ENCODE measurements around the gene GPER1.

Gene GPER1

DNA sequence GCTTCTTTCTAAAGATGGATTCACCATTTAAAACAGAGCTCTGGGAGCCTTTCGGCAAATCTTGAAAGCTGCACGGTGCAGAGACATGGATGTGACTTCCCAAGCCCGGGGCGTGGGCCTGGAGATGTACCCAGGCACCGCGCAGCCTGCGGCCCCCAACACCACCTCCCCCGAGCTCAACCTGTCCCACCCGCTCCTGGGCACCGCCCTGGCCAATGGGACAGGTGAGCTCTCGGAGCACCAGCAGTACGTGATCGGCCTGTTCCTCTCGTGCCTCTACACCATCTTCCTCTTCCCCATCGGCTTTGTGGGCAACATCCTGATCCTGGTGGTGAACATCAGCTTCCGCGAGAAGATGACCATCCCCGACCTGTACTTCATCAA lies 3.7 kb downstream of the GPER1 start:
- no peak for DNase-seq

DNA sequence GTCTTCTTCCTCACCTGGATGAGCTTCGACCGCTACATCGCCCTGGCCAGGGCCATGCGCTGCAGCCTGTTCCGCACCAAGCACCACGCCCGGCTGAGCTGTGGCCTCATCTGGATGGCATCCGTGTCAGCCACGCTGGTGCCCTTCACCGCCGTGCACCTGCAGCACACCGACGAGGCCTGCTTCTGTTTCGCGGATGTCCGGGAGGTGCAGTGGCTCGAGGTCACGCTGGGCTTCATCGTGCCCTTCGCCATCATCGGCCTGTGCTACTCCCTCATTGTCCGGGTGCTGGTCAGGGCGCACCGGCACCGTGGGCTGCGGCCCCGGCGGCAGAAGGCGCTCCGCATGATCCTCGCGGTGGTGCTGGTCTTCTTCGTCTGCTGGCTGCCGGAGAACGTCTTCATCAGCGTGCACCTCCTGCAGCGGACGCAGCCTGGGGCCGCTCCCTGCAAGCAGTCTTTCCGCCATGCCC lies 4.3 kb downstream of the GPER1 start:
- no peak for DNase-seq

DNA sequence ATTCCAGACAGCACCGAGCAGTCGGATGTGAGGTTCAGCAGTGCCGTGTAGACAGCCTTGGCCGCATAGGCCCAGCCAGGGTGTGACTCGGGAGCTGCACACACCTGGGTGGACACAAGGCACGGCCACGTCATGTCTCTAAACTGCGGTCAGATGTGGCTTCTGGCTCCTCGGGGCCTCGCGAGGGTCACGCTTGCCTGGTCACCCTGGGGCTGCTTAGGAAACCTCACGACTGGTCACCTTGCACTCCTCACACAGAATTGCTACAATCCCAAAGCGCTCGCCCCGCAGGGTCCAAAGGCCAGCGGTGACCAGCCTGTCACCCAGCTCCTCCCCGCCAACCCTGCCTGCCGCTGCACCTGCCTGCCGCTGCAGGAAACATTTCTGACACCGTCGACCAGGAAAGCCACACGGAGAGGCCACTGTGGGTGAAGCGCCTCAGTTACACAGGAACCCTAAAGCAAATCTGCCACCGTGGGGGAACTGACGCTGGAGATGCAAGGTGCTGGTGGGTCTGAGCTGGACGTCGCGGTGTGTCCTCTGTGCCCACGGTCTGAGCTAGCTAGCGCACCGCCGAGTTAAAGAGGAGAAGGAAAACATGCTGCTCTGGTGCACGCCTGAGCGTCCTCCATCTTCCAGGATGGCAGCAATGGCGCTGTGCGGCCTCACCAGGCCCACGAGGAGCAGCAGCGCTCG lies 5.0 kb downstream of the GPER1 start:
- no peak for DNase-seq

DNA sequence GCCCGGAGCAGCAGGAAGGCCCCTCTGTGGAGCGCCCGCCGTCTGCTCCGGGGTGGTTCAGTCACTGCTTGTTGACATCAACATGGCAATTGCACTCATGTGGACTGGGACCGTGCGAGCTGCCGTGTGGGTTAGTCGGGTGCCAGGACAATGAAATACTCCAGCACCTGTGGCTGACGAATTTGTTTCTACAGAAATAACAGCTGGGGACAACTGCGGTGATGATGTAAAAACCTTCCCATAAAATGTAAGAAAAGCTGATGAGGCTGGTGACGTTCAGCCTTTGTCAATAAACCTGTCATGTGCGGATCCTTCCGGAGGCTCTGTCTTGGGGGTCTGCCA lies 5.6 kb downstream of the GPER1 start:
- DNase-seq = no peak

DNA sequence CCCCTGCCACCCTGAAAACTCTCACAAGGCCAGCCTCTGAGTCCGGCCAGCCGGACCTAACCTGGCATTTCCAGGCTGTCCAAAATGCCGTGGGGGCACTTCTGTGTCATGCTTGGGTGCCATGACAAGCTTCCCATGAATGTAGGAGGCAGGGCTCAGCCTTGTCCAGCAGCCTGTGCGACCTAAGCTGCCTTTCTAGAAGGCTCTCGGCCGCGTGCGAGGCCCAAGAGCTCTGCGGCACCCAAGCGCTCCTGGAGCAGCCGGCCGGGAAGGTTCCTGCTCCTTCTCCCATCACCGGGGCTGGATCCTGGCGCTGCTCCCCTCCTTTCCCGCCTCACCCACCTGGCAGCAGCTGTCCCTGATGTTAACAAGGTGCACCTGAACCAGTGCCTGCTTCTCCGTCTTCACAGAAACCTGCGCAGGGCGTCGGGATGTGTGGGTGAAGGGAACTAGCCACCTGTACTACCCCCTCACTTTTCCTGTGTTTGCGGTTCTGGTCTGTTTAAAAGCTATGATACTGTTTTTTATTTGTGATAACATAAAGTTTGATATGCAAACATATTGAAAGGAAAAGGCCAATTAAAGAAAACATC lies 6.1 kb downstream of the GPER1 start:
- no peak for DNase-seq

DNA sequence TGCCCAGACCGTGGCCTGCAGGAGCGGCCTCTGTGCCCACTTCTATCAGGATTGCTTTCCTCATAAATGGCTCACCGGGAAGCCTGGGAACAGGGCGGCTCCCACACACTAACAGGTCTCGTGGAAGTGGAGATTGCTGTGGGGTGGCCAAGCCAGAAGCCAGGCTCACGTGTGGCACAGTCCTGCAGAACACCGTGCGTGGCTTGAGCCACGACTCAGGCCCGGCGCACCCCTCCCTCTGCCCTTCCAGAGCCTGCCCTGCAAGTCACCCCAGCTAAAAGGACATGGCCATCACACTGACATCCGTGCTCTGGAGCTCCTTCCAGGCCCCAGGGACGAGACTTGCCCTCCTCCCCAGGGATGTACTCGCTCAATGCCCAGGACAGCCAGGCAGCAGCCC lies 7.0 kb downstream of the GPER1 start:
- DNase-seq = no peak

DNA sequence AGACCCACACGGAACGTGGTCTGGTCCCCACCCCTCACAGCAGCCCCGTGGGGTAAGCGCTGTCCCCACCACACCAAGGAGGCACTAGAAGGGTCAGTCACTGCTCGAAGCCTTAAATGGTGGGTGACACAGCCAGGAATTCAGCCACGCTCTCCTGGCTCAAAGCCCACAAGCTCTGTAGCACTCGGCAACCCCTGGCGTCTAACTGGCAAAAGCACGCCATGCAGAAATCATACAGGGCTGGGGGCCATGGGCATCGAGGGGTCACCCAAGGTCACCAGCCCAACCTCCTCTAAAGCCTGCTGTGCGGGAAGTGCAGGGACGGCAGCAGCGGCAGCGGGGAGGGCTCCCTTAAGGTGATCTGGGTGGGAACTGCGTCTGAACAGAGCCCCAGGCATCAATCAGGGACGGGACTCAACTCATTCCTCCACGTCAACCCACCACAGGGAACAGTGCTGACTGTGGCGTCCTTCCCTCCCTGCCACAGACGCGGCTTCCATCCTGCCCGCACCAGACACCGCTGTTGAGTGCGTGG lies 7.8 kb downstream of the GPER1 start:
- no peak for DNase-seq

DNA sequence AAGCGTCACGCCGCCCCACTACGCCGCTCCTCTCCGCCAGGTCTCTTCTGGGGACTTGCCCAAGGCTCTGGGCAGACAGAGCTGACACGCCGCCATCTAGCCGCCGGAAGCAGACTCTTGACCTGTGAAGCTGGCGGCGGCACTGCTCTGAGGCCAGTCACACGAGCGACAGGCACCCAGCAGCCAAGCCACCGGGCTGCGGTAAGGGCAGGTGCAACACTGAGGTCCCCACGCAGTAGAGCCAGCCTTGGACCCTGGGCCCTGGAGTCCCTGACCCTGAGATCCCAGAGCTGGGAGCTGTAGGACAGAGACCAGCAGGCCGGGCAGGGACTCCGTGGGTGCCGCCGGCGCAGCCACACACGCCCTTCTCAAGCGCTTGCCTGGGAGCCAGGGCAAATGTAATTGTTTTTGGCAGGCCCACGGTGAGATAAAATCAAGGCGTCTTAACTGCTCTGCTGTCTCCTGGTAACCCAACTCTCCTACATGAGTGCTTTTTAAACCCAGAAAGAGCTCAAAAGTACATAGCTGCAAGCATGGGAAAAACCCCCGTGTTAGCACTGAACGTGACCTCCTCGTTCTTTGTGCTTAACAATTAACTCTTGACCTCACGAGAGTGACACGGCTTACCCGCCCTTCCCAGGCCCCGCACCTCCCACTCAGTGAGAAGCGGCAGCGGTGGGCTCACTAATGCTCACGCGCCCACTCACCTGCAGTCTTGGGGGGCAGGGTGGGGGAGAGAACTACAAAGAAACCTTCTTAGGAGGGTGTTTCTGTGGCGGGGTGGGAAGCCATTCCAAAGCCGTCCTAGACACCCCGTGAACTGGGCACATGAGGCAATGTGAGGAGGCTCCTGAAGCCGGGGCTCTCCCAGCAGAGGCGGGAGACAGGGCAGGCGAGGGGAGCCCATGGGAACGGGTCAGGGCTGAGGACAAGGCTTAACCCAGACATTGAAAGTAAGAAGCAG lies 8.5 kb downstream of the GPER1 start:
- no peak for DNase-seq

DNA sequence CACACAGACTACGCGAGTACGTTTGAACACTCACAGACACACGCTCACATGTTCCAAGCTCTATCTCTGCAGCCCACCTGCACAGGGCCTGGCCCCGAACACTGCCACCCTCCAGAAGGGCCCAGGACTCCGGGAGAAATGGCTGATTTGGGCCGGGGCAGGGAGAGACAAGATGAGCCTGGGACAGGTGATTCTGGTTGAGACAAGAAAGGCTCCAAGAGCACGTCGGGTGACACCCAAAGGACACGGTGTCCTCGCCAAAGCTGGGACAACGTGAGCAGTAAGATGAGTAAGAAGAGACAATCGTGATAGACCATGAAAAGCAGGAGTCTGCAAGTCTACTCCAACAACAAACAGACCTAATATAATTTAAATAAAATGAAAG lies 9.2 kb downstream of the GPER1 start:
- no peak for DNase-seq

DNA sequence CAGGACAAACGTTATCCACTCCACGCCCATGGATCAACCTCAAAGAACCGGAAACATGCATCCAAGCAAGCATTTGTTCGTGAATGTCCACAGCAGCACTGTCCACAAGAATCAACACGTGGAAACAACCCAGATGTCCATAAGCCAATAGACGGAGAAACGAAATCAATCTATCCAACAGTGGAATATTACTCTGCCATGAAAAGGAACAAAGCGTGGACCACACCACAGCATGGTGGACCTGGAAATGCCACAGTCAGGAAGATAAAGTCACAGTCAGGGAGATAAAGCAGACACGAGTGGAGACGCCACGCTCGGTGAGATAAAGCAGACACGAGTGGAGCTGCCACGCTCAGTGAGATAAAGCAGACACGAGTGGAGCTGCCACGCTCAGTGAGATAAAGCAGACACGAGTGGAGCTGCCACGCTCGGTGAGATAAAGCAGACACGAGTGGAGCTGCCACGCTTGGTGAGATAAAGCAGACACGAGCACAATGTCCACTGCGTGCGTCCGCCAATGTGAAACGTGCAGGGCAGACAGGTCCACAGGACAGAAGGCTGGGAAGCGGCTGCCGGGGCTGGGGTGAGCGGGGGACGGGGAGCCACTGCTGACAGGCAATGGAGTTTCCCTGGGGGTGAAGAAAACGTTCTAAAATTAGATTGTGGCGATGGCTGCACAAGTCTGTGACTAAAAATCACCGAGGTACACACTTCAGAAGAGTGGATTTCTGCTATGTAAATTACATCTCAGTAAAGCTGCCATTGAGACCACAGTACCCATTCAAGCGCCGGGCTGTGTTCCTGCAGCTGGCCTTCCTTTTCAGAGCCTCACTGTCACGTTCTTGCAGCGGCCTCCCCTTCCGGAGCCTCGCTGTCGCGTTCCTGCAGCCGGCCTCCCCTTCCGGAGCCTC lies 10.6 kb downstream of the GPER1 start:
- no peak for DNase-seq

DNA sequence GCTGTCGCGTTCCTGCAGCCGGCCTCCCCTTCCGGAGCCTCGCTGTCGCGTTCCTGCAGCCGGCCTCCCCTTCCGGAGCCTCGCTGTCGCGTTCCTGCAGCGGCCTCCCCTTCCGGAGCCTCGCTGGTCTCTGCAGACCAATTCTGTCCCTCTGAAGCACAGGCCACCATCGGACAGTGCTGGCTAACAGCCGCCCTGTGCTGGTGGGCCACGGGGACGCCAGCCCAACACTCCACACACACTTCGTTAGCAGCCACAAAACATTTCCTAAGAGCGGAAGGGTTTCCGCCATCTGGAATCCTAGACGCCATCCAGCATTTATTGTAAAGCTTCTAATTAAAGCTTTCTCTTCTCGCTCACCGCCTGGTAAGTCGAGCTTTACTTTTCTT lies 11.2 kb downstream of the GPER1 start:
- DNase-seq = no peak

DNA sequence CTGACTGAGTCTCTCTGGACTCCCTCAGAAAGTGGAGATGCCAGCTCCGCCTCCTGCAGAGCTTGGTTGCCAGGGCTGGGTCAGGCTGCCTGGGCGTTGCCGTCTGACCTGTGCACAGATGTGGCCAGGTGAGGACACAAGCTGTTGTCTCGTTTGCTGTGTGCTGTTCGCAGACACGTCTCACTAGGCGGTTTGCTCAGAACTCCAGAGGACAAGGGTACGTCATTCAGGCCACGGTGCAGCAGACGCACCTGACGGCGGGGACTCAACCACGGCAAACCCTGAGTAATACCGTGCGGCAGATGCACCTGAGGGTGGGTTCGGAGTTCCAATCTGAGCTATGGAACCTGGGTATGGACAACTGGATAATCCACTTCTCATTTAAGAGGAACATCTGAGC lies 11.7 kb downstream of the GPER1 start:
- DNase-seq = no peak

DNA sequence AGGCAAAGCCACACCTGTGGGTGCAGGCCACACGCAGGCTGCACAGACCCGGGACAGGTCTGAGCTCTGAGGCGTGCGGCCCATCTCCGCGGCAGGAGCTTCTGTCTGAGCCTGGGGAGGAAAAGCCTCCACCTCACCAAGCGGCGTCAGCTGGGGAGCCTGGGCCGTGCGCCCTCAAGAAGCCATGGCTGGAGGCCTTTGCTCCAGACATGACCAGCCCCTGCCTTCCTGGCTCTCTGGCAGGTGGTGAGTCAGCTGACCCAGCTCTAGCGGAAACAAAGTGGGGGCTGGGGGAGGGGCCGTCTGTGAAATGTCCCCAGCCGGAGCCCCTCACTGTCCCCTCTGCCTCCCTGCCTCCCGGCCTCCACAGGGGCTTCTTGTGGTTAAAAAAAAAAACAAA lies 12.5 kb downstream of the GPER1 start:
- no peak for DNase-seq

DNA sequence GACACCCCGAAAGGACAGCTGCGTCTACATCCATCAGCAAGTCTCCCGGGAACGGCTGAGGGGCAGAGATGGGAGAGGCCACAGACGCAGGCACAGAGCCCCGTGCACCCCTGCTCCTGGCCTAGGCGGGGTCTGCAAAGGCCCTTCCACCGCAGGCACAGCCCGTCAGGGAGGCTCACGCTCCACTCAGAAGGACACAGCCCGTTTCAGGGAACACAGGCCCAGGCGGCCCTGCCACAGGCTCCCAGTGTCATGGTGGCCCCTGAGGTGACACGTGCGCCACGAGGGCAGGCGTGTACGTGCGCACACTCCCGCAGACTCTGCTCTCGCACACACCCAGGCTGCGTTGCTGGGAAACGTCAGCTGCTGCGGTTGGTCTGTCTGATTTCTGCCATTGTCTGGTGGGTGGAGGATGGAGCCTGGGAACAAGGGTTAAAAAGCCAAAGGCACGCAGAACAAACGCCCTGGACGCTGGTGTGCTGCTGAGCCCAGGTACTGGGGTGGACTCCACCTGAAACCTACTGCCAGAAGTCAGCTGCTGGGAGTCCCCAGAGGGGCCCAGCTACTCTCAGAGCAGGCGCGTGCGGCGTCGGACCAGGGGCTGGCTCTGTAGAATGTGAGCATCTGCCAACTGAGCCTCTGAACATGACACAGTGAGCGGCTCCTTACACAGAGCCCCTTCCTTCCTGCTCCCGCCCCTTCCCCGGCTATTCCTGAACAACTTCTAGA lies 13.1 kb downstream of the GPER1 start:
- no peak for DNase-seq

DNA sequence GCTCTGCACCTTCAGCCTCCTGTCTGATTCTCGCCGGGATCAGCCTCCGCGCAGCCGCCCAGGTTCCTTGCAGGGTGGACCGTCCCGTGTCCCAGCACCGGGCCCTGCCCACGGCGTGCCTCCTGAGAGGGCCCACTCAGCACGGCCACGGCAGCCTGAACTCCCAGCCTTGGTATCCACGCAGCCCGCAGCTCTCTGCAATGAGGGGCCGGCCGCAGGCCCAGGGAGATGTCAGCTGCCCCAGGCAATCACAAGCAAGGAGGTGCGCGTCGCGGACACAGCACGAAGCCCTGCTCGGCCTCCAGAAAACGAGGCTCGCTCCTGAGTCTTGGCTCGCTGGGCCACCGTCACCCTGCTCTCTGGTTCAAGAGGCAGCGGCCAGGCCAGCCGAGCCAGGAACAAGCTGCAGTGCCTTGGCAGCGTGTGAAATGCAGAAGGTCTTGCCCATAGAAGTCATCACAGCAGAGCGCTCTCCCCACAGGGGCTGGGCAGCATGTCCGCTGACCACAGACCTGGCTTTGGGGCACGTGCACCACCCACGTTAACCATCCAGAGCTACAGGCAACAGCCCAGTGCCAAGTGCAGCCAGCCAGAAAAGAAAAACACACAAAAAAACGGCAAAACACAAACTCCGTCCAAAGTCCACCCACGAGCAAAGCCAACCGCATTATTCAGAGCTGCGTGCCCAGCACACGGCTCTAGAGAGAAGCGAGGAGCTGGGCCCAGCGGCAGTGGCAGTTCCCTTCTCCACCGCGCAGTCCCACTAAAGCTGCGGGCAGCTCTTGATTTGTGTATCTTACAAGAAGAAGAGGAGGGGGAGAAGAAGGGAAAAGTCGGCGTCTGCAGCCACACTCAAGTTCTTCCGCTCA lies 13.9 kb downstream of the GPER1 start:
- DNase-seq = no peak

DNA sequence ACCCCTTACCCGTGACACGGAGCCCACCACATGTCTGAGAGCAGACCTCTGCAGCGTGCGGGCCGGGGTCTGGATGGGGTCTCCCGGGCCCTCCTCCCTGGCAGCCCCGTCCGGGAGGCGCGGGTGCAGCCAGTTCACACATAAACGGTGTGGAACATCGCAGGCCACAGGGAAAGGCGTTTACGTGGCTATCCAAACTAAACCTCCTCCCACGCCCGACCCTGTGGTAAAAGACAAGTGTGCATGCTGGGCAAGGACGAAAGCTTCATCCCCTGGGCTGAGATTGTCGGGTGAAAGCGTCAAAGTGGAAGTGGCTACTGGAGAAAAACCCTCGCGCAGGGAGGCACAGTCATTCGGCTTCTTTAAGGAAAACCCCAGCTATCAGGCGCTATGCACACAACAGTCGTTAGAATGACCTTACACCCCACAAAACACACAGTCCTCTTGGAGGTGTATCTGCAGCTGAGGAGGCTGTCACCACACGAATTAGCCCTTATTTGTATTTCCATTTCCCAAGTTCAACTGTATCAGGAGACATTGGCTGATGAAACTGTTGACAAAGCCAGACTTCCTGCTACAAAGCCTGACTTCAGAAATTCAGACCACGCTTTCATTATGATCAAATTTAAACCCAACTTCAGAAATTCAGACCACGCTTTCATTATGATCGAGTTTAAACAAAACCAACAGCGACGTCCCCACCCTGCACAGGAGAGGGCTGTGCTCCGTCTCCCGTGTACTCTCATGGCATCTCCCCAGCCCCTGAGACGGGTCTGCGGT lies 15.3 kb downstream of the GPER1 start:
- DNase-seq = no peak

DNA sequence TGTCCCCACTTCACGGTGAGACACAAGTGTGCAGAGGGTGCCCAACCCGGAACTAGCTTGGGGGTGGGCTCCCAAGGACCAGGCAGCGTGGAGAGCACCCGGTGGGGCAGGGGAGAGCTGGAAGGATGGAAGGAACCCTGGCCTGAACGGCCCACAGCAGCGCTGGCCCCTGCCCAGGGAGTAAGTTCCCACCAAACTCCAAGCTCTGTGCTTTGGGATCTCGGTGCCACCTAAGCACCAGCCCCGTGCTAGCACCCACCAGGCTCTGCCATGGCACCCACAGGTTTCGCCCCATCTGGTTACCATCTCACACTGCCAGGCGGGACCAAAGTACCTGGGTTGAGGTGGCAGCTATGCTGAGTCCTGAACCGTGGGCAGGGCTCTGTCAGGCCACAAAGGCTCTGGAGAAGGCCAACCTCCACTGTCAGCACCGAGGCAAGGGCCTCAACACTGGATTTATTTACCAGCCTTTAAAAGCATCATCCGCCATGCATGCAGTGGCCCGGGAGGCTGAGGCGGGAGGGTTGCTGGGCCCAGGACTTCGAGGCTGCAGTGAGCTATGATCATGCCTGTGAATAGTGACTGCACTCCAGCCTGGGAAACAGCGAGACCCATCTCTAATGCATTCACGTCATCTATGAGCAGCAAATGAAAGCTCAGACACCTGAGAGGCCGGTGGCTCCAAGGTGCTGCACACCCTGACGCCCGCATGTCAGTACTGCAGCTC lies 16.0 kb downstream of the GPER1 start:
- DNase-seq = no peak

DNA sequence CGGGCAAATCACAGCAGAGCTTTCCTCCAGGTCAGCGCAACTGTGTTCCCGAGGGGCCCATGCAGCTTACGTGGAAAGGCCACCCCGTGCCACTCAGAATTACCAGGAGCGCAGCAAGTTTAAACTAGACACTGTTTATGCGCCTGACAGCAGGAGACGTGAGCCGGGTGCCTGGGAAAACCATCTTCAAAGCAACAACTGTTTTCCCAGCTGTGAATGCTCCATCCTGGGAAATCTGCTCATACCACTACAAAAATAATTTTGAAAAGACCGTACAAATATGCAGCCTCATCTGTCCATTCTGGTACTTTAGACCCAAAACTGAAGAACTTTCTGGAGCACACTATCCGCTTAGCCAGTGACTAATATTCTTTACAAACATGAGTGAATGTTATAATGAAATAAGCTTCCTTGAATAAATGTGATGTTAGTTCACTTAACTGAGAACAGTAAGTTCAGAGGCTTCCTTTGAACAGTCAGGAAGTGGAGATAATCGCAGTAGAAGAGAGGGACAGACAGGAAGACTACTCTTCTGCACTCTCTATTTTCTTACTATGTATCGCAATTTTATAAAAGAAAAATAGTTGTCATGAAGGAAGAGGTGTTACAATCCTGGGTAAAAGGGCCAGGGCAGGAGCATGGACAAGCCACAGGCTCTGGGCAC lies 16.7 kb downstream of the GPER1 start:
- no peak for DNase-seq

DNA sequence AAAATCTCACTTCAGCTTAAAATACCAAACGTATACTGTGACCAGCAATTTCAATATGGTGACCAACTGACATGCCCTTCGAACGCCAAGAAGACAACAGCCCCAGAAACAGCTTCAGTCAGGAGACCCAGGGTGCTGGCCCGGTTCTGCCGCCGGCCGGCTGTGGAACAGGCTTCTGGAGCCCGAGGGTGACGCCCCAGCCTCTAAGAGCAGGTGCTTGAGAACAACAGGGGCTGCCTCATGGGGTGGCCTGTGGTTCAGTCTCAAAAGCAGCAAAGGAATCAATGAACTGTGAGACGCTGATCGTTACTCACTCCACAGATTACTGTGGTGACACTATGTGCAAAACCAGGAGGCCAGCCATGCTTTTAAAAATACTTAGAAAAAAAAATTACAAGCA lies 17.3 kb downstream of the GPER1 start:
- DNase-seq = no peak

All from activated CD4-positive, alpha-beta T cell treated with anti-CD3 and anti-CD28 coated beads for 4 hours (primary cell).